GM21423 (cell line): ENCODE results near the gene CLPTM1L.
"Not testable (repeated sequence)": the region's sequence is repeated elsewhere in the genome, so short reads cannot be mapped to it uniquely, and the experiment has no call there.

Source experiments
- ATAC-seq: cut with Tn5 transposase; IDR thresholded peaks from one replicate; pipeline ENCODE4 v1.9.1; 2021; ENCODE audit warnings: mild to moderate bottlenecking, moderate library complexity; ENCODE audit not compliant: unreplicated experiment

Gene CLPTM1L

DNA sequence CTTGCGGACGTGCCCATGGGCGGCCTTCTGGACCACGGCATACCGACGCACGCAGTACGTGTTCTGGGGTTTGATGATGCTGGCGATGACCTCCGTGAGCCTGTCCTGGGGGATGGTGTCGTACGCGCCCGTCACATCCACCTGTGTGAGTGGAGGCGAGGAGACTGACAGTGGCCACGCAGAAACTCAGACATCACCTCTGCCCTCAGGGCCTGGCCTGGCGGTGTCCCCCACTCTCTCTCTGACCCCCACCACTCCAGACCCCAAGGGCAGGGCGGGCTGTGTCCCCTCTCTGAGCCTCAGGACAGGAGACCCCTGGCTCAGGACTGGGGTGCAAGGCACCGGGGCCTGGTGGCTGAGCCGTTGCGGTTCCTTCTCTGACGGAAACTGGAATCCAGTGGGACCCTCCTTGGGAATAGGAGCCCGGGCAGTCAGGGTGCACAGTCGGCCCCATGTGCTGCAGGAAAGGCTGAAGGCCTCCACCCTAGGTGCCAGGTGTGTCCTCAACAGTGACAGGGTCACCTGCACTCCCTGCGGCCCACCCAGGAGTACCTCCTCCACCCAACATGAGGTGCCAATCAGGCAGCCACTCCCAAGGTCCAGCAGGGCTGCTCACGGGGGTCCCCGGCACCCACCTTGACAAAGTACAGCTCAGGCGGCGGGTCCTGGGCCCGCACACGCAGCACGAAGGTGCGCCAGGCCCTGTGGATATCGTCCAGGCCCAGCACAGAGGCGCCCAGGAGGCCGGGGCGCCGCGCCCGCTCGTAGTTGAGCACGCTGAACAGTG is 66.0 kb downstream of the CLPTM1L start:
- no peak for ATAC-seq

GRCh38 chr5:1278216-1278615 is 66.7 kb downstream of the CLPTM1L start:
- ATAC-seq, result no peak

GRCh38 chr5:1277781-1278180 is 67.1 kb downstream of the CLPTM1L start:
- ATAC-seq, result no peak

GRCh38 chr5:1277331-1277730 is 67.6 kb downstream of the CLPTM1L start:
- no peak for ATAC-seq

GRCh38 chr5:1276930-1277329 is 68.0 kb downstream of the CLPTM1L start:
- ATAC-seq, result no peak

DNA sequence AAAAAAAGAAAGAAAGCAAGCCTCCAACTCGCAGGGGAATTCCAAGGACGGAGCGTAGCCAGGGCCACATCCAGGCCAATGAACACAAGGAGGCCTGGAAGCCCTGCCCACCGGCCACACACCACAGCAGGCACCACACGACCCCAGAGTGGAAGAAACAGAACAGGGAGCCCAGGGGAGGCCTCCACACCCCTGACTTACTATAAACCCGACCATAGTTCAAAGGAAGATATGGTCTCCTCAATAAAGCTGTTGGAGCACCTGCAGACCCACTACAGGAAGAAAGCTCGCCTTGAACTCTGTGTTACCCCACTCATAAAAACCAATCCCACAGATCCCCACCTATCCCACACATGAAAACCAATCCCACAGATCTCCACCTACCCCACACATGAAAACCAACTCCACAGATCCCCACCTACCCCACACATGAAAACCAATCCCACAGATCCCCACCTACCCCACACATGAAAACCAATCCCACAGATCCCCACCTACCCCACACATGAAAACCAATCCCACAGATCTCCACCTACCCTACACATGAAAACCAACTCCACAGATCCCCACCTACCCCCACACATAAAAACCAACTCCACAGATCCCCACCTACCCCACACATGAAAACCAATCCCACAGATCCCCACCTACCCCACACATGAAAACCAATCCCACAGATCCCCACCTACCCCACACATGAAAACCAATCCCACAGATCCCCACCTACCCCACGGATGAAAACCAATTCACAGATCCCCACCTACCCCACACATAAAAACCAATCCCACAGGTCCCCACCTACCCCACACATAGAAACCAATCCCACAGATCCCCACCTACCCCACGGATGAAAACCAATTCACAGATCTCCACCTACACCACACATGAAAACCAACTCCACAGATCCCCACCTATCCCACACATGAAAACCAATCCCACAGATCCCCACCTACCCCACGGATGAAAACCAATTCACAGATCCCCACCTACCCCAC is 69.2 kb downstream of the CLPTM1L start:
- not testable (repeated sequence) for ATAC-seq

GRCh38 chr5:1274471-1274870 is 70.4 kb downstream of the CLPTM1L start:
- ATAC-seq, result no peak

GRCh38 chr5:1273745-1274144 is 71.2 kb downstream of the CLPTM1L start:
- no peak for ATAC-seq

GRCh38 chr5:1272201-1272600 is 72.7 kb downstream of the CLPTM1L start:
- no peak for ATAC-seq

GRCh38 chr5:1270933-1271914 is 73.7 kb downstream of the CLPTM1L start:
- no peak for ATAC-seq

- no peak for ATAC-seq
These were observed 74.5 kb downstream of the CLPTM1L start for GRCh38 chr5:1270426-1270825.

GRCh38 chr5:1268666-1269065 is 76.2 kb downstream of the CLPTM1L start:
- no peak for ATAC-seq

DNA sequence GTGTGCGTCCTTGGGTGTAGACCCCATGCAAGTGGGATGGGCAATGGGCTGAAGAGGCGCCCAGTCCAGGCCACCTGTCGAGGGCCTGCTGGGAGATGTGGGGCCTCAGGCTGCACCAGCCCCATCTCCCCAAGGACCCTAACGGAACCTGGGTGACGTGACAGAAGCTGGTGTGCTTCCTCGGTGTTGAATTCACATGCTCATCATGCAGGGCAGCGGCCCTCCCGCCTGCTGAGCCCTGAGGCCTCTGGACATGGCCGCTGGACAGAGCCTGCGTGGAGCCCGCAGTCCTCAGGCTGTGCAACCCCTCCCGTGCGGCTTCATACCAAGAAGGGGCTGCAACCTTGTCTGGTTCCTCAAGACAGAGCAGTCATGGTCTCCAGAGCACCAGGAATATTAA is 76.8 kb downstream of the CLPTM1L start:
- no peak for ATAC-seq
